Osteocyte (in vitro differentiated cells): ENCODE results near the gene FRA10AC1. TPM values are rescaled to one million over a fixed set of nuclear protein-coding genes. Genes with fewer than 3 reads are reported as not detected.

Experiments used
- DNase-seq: peaks from one replicate; pipeline ENCODE4 v3.0.0; 2021; ENCODE audit warnings: mixed read lengths; ENCODE audit not compliant: unreplicated experiment; ENCODE audit errors: extremely low spot score
- H3K27ac Mint-ChIP-seq: one replicate; pipeline ENCODE4 v1.8.0; 2021; ENCODE audit warnings: mild to moderate bottlenecking, mixed read lengths; ENCODE audit not compliant: unreplicated experiment
- H3K27me3 Mint-ChIP-seq: one replicate; pipeline ENCODE4 v1.8.0; 2021; ENCODE audit warnings: mixed read lengths; ENCODE audit not compliant: unreplicated experiment
- H3K36me3 Mint-ChIP-seq: one replicate; pipeline ENCODE4 v1.8.0; 2021; ENCODE audit warnings: mixed read lengths; ENCODE audit not compliant: unreplicated experiment
- H3K4me1 Mint-ChIP-seq: one replicate; pipeline ENCODE4 v1.8.0; 2021; ENCODE audit warnings: mixed read lengths; ENCODE audit not compliant: unreplicated experiment
- H3K4me3 Mint-ChIP-seq: one replicate; pipeline ENCODE4 v1.8.0; 2021; ENCODE audit warnings: mild to moderate bottlenecking, moderate library complexity, mixed read lengths; ENCODE audit not compliant: unreplicated experiment
- H3K9me3 Mint-ChIP-seq: one replicate; pipeline ENCODE4 v1.8.0; 2021; ENCODE audit warnings: mixed read lengths; ENCODE audit not compliant: unreplicated experiment
- total RNA-seq: library from RNA; stranded (reverse); gene quantifications from 2 replicates; pipeline ENCODE4 v1.2.1, GENCODE V29; 2021
- TF ChIP-seq, protein P1 (sequence below): fragments of 200-600 bp; sonication (generic); IDR thresholded peaks from 2 replicates; pipeline ENCODE4 v1.5.0; 2021; ENCODE audit warnings: antibody characterized with exemption, mild to moderate bottlenecking, moderate library complexity

FRA10AC1 gene
- total RNA-seq, 1 donor from 2014 or later, result 13.0 TPM

DNA sequence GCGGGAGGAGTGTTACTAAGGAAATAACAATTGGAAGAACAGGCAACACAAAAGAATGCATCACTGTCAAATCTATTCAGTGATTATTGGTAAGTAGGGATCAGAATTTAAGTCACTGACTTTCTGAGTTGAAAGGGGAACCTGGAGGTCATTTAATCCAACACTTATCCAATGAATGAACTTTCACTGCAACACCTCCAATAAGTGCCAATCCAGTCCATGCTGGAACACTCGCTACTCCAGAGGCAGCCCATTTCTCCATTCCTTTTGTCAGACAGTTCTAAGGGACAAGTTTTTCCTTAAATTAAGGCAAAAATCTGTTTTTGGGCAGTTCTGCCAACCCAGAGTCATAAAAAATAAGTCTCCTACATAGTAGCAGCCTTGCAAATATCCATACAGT lies 29.5 kb downstream of the FRA10AC1 start:
- TF ChIP-seq, protein P1, sequence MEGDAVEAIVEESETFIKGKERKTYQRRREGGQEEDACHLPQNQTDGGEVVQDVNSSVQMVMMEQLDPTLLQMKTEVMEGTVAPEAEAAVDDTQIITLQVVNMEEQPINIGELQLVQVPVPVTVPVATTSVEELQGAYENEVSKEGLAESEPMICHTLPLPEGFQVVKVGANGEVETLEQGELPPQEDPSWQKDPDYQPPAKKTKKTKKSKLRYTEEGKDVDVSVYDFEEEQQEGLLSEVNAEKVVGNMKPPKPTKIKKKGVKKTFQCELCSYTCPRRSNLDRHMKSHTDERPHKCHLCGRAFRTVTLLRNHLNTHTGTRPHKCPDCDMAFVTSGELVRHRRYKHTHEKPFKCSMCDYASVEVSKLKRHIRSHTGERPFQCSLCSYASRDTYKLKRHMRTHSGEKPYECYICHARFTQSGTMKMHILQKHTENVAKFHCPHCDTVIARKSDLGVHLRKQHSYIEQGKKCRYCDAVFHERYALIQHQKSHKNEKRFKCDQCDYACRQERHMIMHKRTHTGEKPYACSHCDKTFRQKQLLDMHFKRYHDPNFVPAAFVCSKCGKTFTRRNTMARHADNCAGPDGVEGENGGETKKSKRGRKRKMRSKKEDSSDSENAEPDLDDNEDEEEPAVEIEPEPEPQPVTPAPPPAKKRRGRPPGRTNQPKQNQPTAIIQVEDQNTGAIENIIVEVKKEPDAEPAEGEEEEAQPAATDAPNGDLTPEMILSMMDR, result no peak
- no peak overlapping the region for H3K27ac Mint-ChIP-seq
- no peak for DNase-seq
- H3K36me3 Mint-ChIP-seq, result peaks cover 34% of the 10 kb centered on the region
- H3K4me3 Mint-ChIP-seq, result no peak overlapping the region
- no peaks in the 10 kb centered on the region for H3K27me3 Mint-ChIP-seq
- H3K9me3 Mint-ChIP-seq, result no peaks in the 10 kb centered on the region
- H3K4me1 Mint-ChIP-seq, result no peaks in the 10 kb centered on the region

DNA sequence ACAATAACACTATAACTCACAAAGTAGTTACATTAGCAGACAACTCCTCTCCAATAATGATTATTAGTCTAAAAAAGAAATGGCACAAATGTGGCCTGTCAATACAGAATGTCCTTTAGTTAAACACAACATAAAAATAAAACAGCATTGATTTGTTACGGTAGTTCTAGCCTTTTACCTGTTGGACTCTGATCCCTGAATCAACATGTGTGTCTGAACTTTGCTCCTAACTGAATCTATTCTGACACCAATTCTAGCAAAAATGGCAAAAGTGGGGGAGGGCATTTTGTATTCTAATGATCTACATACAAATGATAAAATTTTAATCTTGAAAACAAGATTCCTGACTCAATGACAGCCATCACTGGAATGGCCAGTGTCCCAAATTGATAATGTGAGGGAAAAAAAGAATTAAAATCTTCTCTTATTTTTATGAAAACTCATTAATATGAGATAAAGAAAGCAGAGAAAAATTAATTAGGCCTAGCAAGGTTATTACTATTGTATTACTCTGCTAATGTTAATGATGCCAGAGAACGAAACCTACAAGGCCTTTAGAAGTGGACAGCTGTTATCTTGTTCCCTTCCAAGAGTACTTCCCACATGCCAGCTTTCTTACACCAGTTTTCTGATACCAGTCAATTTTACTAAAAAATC lies 30.2 kb downstream of the FRA10AC1 start:
- no peaks in the 10 kb centered on the region for H3K27me3 Mint-ChIP-seq
- no peaks in the 10 kb centered on the region for H3K9me3 Mint-ChIP-seq
- TF ChIP-seq, protein P1, result no peak
- DNase-seq, result no peak
- peaks cover 39% of the 10 kb centered on the region for H3K36me3 Mint-ChIP-seq
- no peaks in the 10 kb centered on the region for H3K4me1 Mint-ChIP-seq
- no peak overlapping the region for H3K4me3 Mint-ChIP-seq
- H3K27ac Mint-ChIP-seq, result no peak overlapping the region

DNA sequence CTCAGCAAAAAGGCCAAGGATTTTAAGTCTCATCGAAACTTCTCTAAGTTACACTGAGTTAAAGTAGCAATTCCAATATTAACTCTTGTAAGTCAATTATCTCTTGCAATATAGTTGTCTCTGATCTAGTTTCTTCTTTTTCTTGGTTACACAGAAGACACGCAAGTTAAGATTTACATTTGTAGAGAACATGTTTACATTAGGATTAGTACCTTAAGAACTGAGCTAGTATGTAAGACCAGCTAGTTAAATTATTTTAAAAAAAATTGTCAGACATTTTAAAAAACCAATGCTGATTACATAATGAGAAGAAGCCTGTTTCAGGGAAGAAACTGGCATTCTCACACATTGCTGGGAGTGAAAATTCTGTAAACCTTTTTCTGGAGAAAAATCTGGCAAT lies 31.4 kb downstream of the FRA10AC1 start:
- no peaks in the 10 kb centered on the region for H3K27me3 Mint-ChIP-seq

DNA sequence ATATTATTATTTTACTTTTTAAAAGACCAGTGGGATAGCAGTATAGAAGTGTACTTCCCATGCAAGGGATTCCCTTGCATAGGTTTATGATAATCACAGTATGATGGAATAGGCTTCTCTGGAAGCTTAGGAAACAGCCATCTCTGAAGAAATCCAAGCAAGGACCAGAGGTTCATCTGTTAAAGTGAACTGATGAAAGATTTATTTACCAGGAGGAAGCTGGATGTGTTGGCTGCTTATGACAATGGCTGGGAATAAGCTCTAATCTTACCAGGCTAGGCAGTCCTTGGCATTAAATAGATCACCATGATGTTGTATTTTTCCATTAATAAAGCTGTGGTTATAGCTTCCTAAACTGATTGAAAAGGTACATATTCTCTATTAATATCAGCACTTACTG lies 32.0 kb downstream of the FRA10AC1 start:
- Mint-ChIP-seq H3K27me3 (no peaks in the 10 kb centered on the region), H3K9me3 (no peaks in the 10 kb centered on the region)
- TF ChIP-seq, protein P1, result no peak

More for the DNA sequence above, 31.4 kb downstream of the FRA10AC1 start:
- Mint-ChIP-seq H3K36me3 (peaks cover 41% of the 10 kb centered on the region), H3K4me1 (no peaks in the 10 kb centered on the region), H3K27ac (no peak overlapping the region), H3K4me3 (no peak overlapping the region), H3K9me3 (no peaks in the 10 kb centered on the region)
- DNase-seq, result no peak
- TF ChIP-seq, protein P1, result no peak

DNA sequence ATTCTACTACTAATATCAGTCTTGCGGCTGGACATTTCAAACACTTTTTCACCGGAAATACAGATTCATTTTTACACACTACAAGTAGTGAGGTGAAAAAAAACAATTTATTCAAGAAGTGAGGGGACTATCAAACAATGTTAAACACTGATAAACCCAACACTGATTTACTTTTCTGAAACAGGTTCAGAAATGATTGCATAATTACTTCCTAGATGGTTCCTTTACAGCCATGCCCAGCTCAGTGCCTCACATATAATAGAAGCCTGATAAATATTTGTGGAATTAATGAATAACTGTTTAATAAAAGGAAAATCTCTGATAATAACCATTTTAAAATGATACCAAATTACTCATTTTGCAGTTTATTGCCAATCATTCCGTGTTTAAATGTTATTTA lies 34.6 kb downstream of the FRA10AC1 start:
- Mint-ChIP-seq H3K4me1 (no peaks in the 10 kb centered on the region), H3K27ac (no peak overlapping the region), H3K36me3 (peaks cover 38% of the 10 kb centered on the region), H3K4me3 (no peak overlapping the region), H3K9me3 (no peaks in the 10 kb centered on the region), H3K27me3 (no peaks in the 10 kb centered on the region)
- no peak for DNase-seq
- TF ChIP-seq, protein P1, result no peak

More for the DNA sequence above, 32.0 kb downstream of the FRA10AC1 start:
- DNase-seq, result no peak
- no peak overlapping the region for H3K27ac Mint-ChIP-seq
- peaks cover 43% of the 10 kb centered on the region for H3K36me3 Mint-ChIP-seq
- H3K4me3 Mint-ChIP-seq, result no peak overlapping the region
- no peaks in the 10 kb centered on the region for H3K4me1 Mint-ChIP-seq
